GM12878 (cell line): ENCODE results near the gene SLC2A1. TPM values are rescaled to one million over a fixed set of nuclear protein-coding genes. Genes with fewer than 3 reads are reported as not detected.

ENCODE experiments used
- BACH1 ChIP-seq: fragments of 450-650 bp; IDR thresholded peaks from 2 replicates; pipeline ENCODE4 v1.6.1; 2017; ENCODE audit warnings: mild to moderate bottlenecking, borderline replicate concordance
- CBX3 ChIP-seq: fragments of 200-600 bp; sonication (generic); IDR thresholded peaks from 2 replicates; pipeline ENCODE4 v1.6.1; 2016; ENCODE audit warnings: low read depth, borderline replicate concordance
- CTCF ChIP-seq, 3 experiments: IDR thresholded peaks in 2 of 3; conservative IDR thresholded peaks in 1 of 3; 2 replicates each; pipeline ENCODE4 v1.5.1; 2011; ENCODE audit warnings: low read depth in 3 of 3, low read length in 3 of 3, mild to moderate bottlenecking in 3 of 3, control low read depth in 2 of 3, moderate library complexity in 2 of 3, inconsistent platforms in 1 of 3, mixed read lengths in 1 of 3; ENCODE audit not compliant: control insufficient read depth in 2 of 3, insufficient read depth in 1 of 3; ENCODE audit errors: extremely low read depth in 1 of 3
- CUX1 ChIP-seq: IDR thresholded peaks from 2 replicates; pipeline ENCODE4 v1.6.1; 2012; ENCODE audit warnings: improper control_type of control experiment, low read depth, low read length; ENCODE audit not compliant: insufficient replicate concordance
- E4F1 ChIP-seq: fragments of 450-650 bp; IDR thresholded peaks from 2 replicates; pipeline ENCODE4 v1.6.1; 2018; ENCODE audit warnings: borderline replicate concordance, mild to moderate bottlenecking; ENCODE audit not compliant: partially characterized antibody
- EED ChIP-seq: sonication (generic); IDR thresholded peaks from 2 replicates; pipeline ENCODE4 v1.6.1; 2016; ENCODE audit warnings: antibody characterized with exemption, low read depth
- IKZF1 ChIP-seq: fragments of 450-650 bp; conservative IDR thresholded peaks from 2 replicates; pipeline ENCODE4 v1.6.1; 2017; ENCODE audit warnings: antibody characterized with exemption, mild to moderate bottlenecking
- IRF3 ChIP-seq: fragments of 450-650 bp; IDR thresholded peaks from 2 replicates; pipeline ENCODE4 v1.6.1; 2014; ENCODE audit warnings: mild to moderate bottlenecking
- JUNB ChIP-seq: IDR thresholded peaks from 2 replicates; pipeline ENCODE4 v1.6.1; 2016; ENCODE audit warnings: antibody characterized with exemption, mild to moderate bottlenecking
- MAX ChIP-seq: IDR thresholded peaks from 2 replicates; pipeline ENCODE4 v1.6.1; 2012; ENCODE audit warnings: low read depth, low read length, improper control_type of control experiment
- PKNOX1 ChIP-seq: fragments of 450-650 bp; IDR thresholded peaks from 2 replicates; pipeline ENCODE4 v1.6.1; 2016; ENCODE audit warnings: mild to moderate bottlenecking
- PML ChIP-seq: IDR thresholded peaks from 2 replicates; pipeline ENCODE4 v1.6.1; 2012; ENCODE audit warnings: low read length, inconsistent platforms
- POU2F2 ChIP-seq: IDR thresholded peaks from 3 replicates; pipeline ENCODE4 v1.6.1; 2011; ENCODE audit warnings: low read depth, mild to moderate bottlenecking, low read length, borderline replicate concordance
- SP1 ChIP-seq: IDR thresholded peaks from one replicate; pipeline ENCODE4 v1.6.1; 2011; ENCODE audit warnings: low read depth, low read length
- SPI1 ChIP-seq: IDR thresholded peaks from 2 replicates; pipeline ENCODE4 v1.6.1; 2011; ENCODE audit warnings: low read depth, mild to moderate bottlenecking, low read length, moderate library complexity, borderline replicate concordance; ENCODE audit not compliant: insufficient read depth
- SUZ12 ChIP-seq: fragments of 200-600 bp; sonication (generic); IDR thresholded peaks from one replicate; pipeline ENCODE4 v1.6.1; 2018; ENCODE audit warnings: antibody characterized with exemption, mild to moderate bottlenecking; ENCODE audit not compliant: unreplicated experiment
- TARDBP ChIP-seq: IDR thresholded peaks from 2 replicates; pipeline ENCODE4 v1.6.1; 2016; ENCODE audit warnings: borderline replicate concordance
- polyA plus RNA-seq, 11 experiments: library from polyadenylated mRNA; depleted of rRNA in 4 of 11; unstranded in 6 of 11; stranded (reverse) in 5 of 11; fragments of >200 nt; fragmentation: Nextera tagmentation in 4 of 11; fragmentation: Illumina TruSeq in 1 of 11; extraction: Ambion mirVana in 4 of 11; extraction: Trizol in 1 of 11; gene quantifications; 1 replicate in 1 of 11; 2 replicates in 10 of 11; pipeline versions ENCODE4 v1.2.1 to v1.2.3, GENCODE V29; 2011 to 2016; ENCODE audit warnings: inconsistent platforms in 2 of 11, missing spikeins in 2 of 11, low read depth in 1 of 11
- total RNA-seq, 4 experiments: library from RNA; depleted of rRNA in 3 of 4; stranded (reverse); fragments of >200 nt in 3 of 4; fragmentation: Illumina TruSeq in 1 of 4; extraction: Trizol in 1 of 4; gene quantifications; 2 replicates each; pipeline versions ENCODE4 v1.2.1 to v1.2.3, GENCODE V29; 2013 to 2021

The SLC2A1 gene
- total and polyA plus RNA-seq, 10 of the 15 experiments (the other 5 are each of a cell fraction or from before 2014, with no cell fraction given): 5.7 to 66.0 (median 44.2) TPM

GRCh38 chr1:42924082-42924850, 34.4 kb downstream of the SLC2A1 start (continued):
- TF ChIP-seq E4F1 (no peak), IRF3 (peak; percentile 49; the same call in 1 of the 2 replicates), PML (peak; percentile 37; the same call in 1 of the 2 replicates), IKZF1 (peak; percentile 78), CBX3 (no peak), EED (no peak), JUNB (no peak), SUZ12 (no peak), CUX1 (no peak), PKNOX1 (peak; percentile 30; the same call in 1 of the 2 replicates), MAX (no peak), CTCF (IDR thresholded peaks at IDR 0.05 in 2 of 3, conservative IDR thresholded peaks at IDR 0.05 in 1 of 3; ENCODE audit: control insufficient read depth in 2 of 3, extremely low read depth in 1 of 3, insufficient read depth in 1 of 3, low read depth in 3 of 3, low read length in 3 of 3) (peak; percentile 4 to 17 (median 5); a peak in 2 of 6 replicates), TARDBP (no peak), SPI1 (no peak), BACH1 (peak; percentile 83; the same call in 1 of the 2 replicates), SP1 (peak; percentile 91), POU2F2 (peak; percentile 81; the same call in 2 of the 3 replicates)
